Sciatic nerve (tissue), 1 donor: Measurements from ENCODE around the gene CASP8AP2. TPM values are rescaled to one million over a fixed set of nuclear protein-coding genes. Genes with fewer than 3 reads are reported as not detected.

Experiments
- total RNA-seq: library from RNA; stranded (reverse); fragmentation: NEBNext Ultra II Directional; extraction: Animal tissue kit (Norgen Biotek cat#: 25700); gene quantifications from one replicate; pipeline ENCODE4 v1.2.1, GENCODE V29; 2021
- donor health status: DM: no; HTN: no; CAD: no.

Gene CASP8AP2
- total RNA-seq, 1 donor from 2014 or later = 24.7 TPM

Other genes with a start within 250 kb of the CASP8AP2 start
- 29.8 TPM for gene LYRM2, start 191.1 kb upstream of the CASP8AP2 start, total RNA-seq
- gene MDN1, start 10.1 kb upstream of the CASP8AP2 start, total RNA-seq = 55.0 TPM
- not detected for gene GJA10, start 64.6 kb downstream of the CASP8AP2 start, total RNA-seq